ENCODE data around the gene HOXD3.

Gene HOXD3

DNA sequence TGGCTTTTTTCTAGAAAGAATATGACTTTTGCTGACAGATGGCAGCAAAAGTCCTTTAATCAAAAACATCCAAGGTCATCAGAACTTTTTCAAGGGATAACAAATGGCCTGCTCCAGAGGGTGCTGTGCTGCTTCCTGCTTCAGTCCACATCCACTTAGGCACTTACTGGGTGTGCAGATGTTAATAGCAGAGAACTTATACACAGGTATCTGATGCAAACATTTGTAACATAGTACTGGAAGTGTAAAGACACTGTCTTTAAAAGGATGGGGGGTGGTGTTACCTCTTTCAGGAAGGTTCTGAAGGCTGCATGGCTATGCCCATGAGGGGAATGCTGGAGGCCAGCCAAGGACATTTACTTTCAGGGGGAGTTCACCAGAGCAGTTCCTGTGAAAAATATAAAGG is 22.1 kb upstream of the HOXD3 start:
- H3K9me3 ChIP-seq (ENCODE audit: control insufficient read depth, insufficient read depth, low read length) = no peaks in the 10 kb centered on the region; the same call in 1 of the 2 replicates
- 0 out of 2 replicates have a peak, but pooled peaks cover 3% of the 10 kb centered on the region for H3K4me1 ChIP-seq (ENCODE audit: insufficient read depth, low read length)
- H3K36me3 ChIP-seq (ENCODE audit: insufficient read depth, low read length) = no peaks in the 10 kb centered on the region
- H3K9ac ChIP-seq (ENCODE audit: low read depth, low read length) = no peak overlapping the region

- no peaks in the 10 kb centered on the region; the same call in 1 of the 2 replicates for H3K9me3 ChIP-seq (ENCODE audit: control insufficient read depth, insufficient read depth, low read length)
- peak overlapping the region; percentile 66 for H3K9ac ChIP-seq (ENCODE audit: low read depth, low read length)
- H3K4me1 ChIP-seq (ENCODE audit: insufficient read depth, low read length) = 0 out of 2 replicates have a peak, but pooled peaks cover 3% of the 10 kb centered on the region
- no peaks in the 10 kb centered on the region for H3K36me3 ChIP-seq (ENCODE audit: insufficient read depth, low read length)
Measured at GRCh38 chr2:176136374-176137251, 20.5 kb upstream of the HOXD3 start.

DNA sequence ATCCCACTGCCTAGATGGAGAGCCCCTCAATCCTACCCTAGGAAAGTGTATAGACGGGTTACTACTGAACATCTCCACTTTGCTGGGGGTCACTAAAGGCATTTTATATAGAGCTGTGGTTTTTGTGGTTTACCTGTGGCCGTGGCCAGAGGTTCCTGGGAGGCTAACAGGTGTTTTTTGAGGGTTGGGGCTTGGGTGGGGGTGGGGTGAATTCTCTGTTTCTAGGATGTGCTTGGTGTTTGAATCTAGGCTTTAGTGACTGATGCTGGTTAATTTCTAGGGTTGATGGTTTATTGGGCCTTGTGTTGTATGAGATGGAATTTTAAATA is 19.9 kb upstream of the HOXD3 start:
- H3K4me1 ChIP-seq (ENCODE audit: insufficient read depth, low read length) = 0 out of 2 replicates have a peak, but pooled peaks cover 2% of the 10 kb centered on the region
- no peak overlapping the region; the same call in 1 of the 2 replicates for H3K9ac ChIP-seq (ENCODE audit: low read depth, low read length)
- no peaks in the 10 kb centered on the region for H3K36me3 ChIP-seq (ENCODE audit: insufficient read depth, low read length)
- no peaks in the 10 kb centered on the region; the same call in 1 of the 2 replicates for H3K9me3 ChIP-seq (ENCODE audit: control insufficient read depth, insufficient read depth, low read length)

GRCh38 chr2:176137906-176138305 is 19.2 kb upstream of the HOXD3 start:
- Histone ChIP-seq H3K4me1 (ENCODE audit: insufficient read depth, low read length) (no peaks in the 10 kb centered on the region), H3K36me3 (ENCODE audit: insufficient read depth, low read length) (no peaks in the 10 kb centered on the region), H3K9me3 (ENCODE audit: control insufficient read depth, insufficient read depth, low read length) (no peaks in the 10 kb centered on the region; the same call in 1 of the 2 replicates), H3K9ac (ENCODE audit: low read depth, low read length) (no peak overlapping the region)

DNA sequence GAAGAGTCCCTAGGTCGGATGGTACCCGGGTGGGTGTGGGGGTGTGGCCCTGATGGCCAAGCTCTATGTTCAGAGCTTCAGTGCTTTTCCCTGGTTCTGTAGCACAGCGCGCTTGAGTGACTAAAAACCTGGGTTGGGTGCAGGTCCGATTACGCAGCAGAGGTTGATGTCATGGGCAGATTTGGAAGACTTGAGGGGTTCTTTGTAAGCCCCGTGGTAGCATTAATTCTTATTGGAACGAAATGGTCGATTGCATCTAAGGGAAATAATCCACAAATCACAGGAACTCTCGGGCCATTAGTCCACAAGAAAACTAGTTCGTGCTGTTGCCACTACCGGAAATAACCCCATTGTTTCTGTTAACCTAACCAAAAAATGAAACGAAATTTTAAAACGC is 18.6 kb upstream of the HOXD3 start:
- no peaks in the 10 kb centered on the region for H3K4me1 ChIP-seq (ENCODE audit: insufficient read depth, low read length)
- no peak overlapping the region for H3K9ac ChIP-seq (ENCODE audit: low read depth, low read length)
- no peaks in the 10 kb centered on the region for H3K36me3 ChIP-seq (ENCODE audit: insufficient read depth, low read length)
- H3K9me3 ChIP-seq (ENCODE audit: control insufficient read depth, insufficient read depth, low read length) = no peaks in the 10 kb centered on the region; the same call in 1 of the 2 replicates

- H3K9me3 ChIP-seq (ENCODE audit: control insufficient read depth, insufficient read depth, low read length) = no peaks in the 10 kb centered on the region; the same call in 1 of the 2 replicates
- no peaks in the 10 kb centered on the region for H3K4me1 ChIP-seq (ENCODE audit: insufficient read depth, low read length)
- no peak overlapping the region for H3K9ac ChIP-seq (ENCODE audit: low read depth, low read length)
- no peaks in the 10 kb centered on the region for H3K36me3 ChIP-seq (ENCODE audit: insufficient read depth, low read length)
Measured at GRCh38 chr2:176138923-176139660, 18.0 kb upstream of the HOXD3 start.

DNA sequence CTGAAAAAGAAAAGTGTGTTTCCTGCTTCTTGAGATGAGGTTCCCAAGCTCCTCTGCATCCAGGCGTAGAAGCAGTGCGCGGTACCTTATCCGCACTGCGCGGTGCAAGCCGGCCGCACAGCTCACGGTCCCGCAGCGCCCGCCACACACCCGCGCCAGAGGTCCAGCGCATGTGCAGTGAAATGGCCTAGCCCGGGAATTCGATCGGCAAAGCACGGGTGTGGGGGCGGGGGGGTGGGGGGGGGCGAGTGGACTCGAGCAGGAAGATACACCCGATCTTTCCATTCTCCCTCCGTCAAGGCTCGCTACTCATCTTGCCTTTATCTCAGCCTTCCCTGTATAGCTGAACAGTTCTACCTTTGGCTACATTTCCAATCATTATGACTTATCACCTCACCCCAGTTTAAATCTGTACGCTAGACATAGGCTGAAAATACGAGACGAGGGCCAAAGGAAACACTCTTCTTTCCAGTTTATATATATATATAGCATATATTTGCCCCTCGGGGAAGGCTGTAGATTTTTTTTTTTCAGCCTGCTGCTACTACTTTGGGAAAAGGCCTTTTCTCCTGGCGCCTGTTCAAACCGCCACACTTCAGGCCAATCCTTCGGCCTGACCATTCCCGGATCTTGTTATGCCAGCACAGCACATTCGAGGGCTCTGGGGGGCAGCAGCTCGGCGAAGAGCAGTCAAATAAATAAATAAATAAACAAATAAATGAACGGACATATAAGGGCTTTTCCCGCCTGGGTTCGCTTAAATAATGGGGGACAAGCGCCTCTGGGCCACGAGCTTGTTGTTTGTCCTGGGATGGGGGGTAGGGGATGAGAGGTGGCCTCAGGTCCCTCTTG is 17.2 kb upstream of the HOXD3 start:
- Histone ChIP-seq H3K9ac (ENCODE audit: low read depth, low read length) (peak overlapping the region; percentile 60; the same call in 1 of the 2 replicates), H3K36me3 (ENCODE audit: insufficient read depth, low read length) (no peaks in the 10 kb centered on the region), H3K9me3 (ENCODE audit: control insufficient read depth, insufficient read depth, low read length) (no peaks in the 10 kb centered on the region; the same call in 1 of the 2 replicates), H3K4me1 (ENCODE audit: insufficient read depth, low read length) (no peaks in the 10 kb centered on the region)

DNA sequence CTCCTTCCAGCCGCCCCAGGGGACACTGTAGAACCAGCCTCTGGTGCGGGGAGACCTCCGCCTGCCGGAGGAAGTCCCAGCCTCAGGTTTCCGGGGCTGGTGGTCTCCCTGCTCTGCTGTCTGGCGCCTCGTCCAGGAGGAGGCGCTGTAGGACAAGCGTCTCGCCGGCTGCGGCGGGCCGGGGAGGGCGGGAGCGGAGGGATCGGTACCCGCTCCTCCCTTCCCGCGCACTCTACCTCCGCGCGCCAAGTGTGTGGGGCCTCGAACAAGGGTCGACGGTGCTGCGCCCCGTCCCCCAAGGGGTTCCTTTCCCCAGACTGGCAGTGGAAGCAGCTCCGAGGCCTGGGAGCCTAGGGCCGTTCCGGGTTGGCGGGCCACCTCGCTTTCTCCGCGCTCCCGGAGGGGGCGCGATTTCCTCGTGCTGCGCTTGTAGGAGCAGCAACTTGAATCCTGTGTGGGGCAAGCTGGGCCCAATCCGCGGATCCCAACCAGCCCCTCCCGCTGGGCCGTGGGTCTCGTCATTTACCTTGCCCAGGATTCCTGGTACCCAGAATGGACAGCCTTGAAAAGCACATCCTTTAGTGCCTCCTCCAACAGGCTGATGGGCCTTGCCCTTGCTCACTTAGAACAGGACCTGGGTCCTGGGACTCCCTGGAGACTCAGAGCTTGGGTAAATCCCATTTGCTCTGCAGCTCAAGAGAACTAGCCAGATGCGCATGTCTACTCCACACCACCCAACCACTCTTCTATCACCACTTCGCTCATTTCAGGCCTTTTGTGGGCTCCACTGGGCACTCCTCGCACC is 16.4 kb upstream of the HOXD3 start:
- Histone ChIP-seq H3K9ac (ENCODE audit: low read depth, low read length) (peak overlapping the region; percentile 60; the same call in 1 of the 2 replicates), H3K36me3 (ENCODE audit: insufficient read depth, low read length) (no peaks in the 10 kb centered on the region), H3K4me1 (ENCODE audit: insufficient read depth, low read length) (no peaks in the 10 kb centered on the region), H3K9me3 (ENCODE audit: control insufficient read depth, insufficient read depth, low read length) (no peaks in the 10 kb centered on the region)

GRCh38 chr2:176142281-176142680 is 14.8 kb upstream of the HOXD3 start:
- Histone ChIP-seq H3K9ac (ENCODE audit: low read depth, low read length) (no peak overlapping the region), H3K4me1 (ENCODE audit: insufficient read depth, low read length) (no peaks in the 10 kb centered on the region), H3K36me3 (ENCODE audit: insufficient read depth, low read length) (no peaks in the 10 kb centered on the region), H3K9me3 (ENCODE audit: control insufficient read depth, insufficient read depth, low read length) (no peaks in the 10 kb centered on the region)

GRCh38 chr2:176145085-176145969 is 11.8 kb upstream of the HOXD3 start:
- Histone ChIP-seq H3K4me1 (ENCODE audit: insufficient read depth, low read length) (no peaks in the 10 kb centered on the region), H3K9me3 (ENCODE audit: control insufficient read depth, insufficient read depth, low read length) (no peaks in the 10 kb centered on the region), H3K36me3 (ENCODE audit: insufficient read depth, low read length) (no peaks in the 10 kb centered on the region), H3K9ac (ENCODE audit: low read depth, low read length) (no peak overlapping the region)

GRCh38 chr2:176146101-176146500 is 11.0 kb upstream of the HOXD3 start:
- H3K9ac ChIP-seq (ENCODE audit: low read depth, low read length) = no peak overlapping the region
- H3K9me3 ChIP-seq (ENCODE audit: control insufficient read depth, insufficient read depth, low read length) = no peaks in the 10 kb centered on the region
- no peaks in the 10 kb centered on the region for H3K4me1 ChIP-seq (ENCODE audit: insufficient read depth, low read length)
- H3K36me3 ChIP-seq (ENCODE audit: insufficient read depth, low read length) = no peaks in the 10 kb centered on the region

GRCh38 chr2:176146645-176147044 is 10.5 kb upstream of the HOXD3 start:
- Histone ChIP-seq H3K36me3 (ENCODE audit: insufficient read depth, low read length) (no peaks in the 10 kb centered on the region), H3K9me3 (ENCODE audit: control insufficient read depth, insufficient read depth, low read length) (no peaks in the 10 kb centered on the region), H3K4me1 (ENCODE audit: insufficient read depth, low read length) (no peaks in the 10 kb centered on the region), H3K9ac (ENCODE audit: low read depth, low read length) (no peak overlapping the region)

Data from ES-I3 (cell line).